Nephron (organoid): ENCODE measurements around the gene CRISPLD2.
"Not testable (repeated sequence)": the region's sequence is repeated elsewhere in the genome, so short reads cannot be mapped to it uniquely, and the experiment has no call there.

Experiments
- H3K27ac Mint-ChIP-seq, 3 experiments: 2 replicates each; pipeline ENCODE4 v1.8.0; 2020; ENCODE audit warnings: mixed read lengths in 3 of 3, mild to moderate bottlenecking in 2 of 3, moderate library complexity in 1 of 3
- H3K27me3 Mint-ChIP-seq: 2 replicates; pipeline ENCODE4 v1.8.0; 2021; ENCODE audit warnings: low read depth, mild to moderate bottlenecking, moderate library complexity, mixed read lengths
- H3K36me3 Mint-ChIP-seq: 2 replicates; pipeline ENCODE4 v1.8.0; 2020; ENCODE audit warnings: low read depth, mixed read lengths
- H3K4me1 Mint-ChIP-seq: 2 replicates; pipeline ENCODE4 v1.8.0; 2020; ENCODE audit warnings: mixed read lengths
- H3K4me3 Mint-ChIP-seq, 3 experiments: 2 replicates each; pipeline ENCODE4 v1.8.0; 2020; ENCODE audit warnings: mild to moderate bottlenecking in 3 of 3, mixed read lengths in 3 of 3, moderate library complexity in 2 of 3
- H3K9me3 Mint-ChIP-seq: 2 replicates; pipeline ENCODE4 v1.8.0; 2020; ENCODE audit warnings: mixed read lengths
- TF ChIP-seq, protein P1 (sequence below), 3 experiments: fragments of 200-600 bp; sonication (generic); IDR thresholded peaks; one replicate each; pipeline ENCODE4 v1.5.0; 2021; ENCODE audit warnings: antibody characterized with exemption in 3 of 3; ENCODE audit not compliant: unreplicated experiment in 3 of 3

Gene CRISPLD2

GRCh38 chr16:84867696-84868095 is 47.9 kb downstream of the CRISPLD2 start:
- H3K36me3 Mint-ChIP-seq, result peaks cover 8% of the 10 kb centered on the region
- H3K4me1 Mint-ChIP-seq, result peaks cover 45% of the 10 kb centered on the region
- no peak overlapping the region for H3K4me3 Mint-ChIP-seq
- H3K27ac Mint-ChIP-seq, result no peak overlapping the region
- TF ChIP-seq, protein P1, sequence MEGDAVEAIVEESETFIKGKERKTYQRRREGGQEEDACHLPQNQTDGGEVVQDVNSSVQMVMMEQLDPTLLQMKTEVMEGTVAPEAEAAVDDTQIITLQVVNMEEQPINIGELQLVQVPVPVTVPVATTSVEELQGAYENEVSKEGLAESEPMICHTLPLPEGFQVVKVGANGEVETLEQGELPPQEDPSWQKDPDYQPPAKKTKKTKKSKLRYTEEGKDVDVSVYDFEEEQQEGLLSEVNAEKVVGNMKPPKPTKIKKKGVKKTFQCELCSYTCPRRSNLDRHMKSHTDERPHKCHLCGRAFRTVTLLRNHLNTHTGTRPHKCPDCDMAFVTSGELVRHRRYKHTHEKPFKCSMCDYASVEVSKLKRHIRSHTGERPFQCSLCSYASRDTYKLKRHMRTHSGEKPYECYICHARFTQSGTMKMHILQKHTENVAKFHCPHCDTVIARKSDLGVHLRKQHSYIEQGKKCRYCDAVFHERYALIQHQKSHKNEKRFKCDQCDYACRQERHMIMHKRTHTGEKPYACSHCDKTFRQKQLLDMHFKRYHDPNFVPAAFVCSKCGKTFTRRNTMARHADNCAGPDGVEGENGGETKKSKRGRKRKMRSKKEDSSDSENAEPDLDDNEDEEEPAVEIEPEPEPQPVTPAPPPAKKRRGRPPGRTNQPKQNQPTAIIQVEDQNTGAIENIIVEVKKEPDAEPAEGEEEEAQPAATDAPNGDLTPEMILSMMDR (IDR thresholded peaks at IDR 0.05; ENCODE audit: unreplicated experiment in 3 of 3), result no peak
- H3K9me3 Mint-ChIP-seq, result no peaks in the 10 kb centered on the region
- peaks cover 11% of the 10 kb centered on the region for H3K27me3 Mint-ChIP-seq

- Mint-ChIP-seq H3K36me3 (peaks cover 8% of the 10 kb centered on the region), H3K9me3 (no peaks in the 10 kb centered on the region), H3K4me3 (no peak overlapping the region), H3K27ac (no peak overlapping the region), H3K27me3 (peaks cover 11% of the 10 kb centered on the region), H3K4me1 (peaks cover 41% of the 10 kb centered on the region)
- TF ChIP-seq, protein P1 (IDR thresholded peaks at IDR 0.05; ENCODE audit: unreplicated experiment in 3 of 3), result no peak
These were observed 48.5 kb downstream of the CRISPLD2 start for GRCh38 chr16:84868328-84868727.

DNA sequence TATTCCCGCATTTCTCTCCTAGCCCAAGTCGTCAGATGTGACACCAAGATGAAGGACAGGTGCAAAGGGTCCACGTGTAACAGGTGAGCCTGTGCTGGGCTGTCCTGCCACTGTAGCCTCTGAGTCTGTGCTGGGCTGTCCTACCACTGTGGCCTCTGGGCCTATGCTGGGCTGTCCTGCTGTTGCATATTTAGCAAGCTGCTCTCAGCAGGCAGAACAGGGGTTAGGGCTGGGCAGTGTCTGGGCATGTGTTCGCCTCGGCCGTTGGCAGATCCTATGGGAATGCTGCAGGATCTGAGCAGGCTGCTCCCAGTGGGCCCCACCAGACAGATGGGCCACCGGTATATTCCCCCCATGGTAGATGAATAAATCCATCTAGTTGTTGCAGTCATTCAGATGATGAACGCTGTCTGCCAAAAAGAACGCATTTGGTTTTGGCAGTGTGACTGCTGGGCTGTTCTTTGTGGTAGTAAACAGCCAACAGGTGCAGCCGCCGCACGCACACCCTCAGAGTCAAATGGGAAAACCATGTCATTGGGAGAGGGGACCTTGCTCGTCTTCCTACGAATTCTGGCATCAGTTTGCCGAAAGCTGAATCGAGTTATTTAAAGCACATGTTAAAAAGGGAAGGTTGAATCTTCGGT is 49.2 kb downstream of the CRISPLD2 start:
- Mint-ChIP-seq H3K4me3 (no peak overlapping the region), H3K27ac (peak overlapping the region in 2 of 3 experiments; percentile 26 to 55), H3K4me1 (peaks cover 40% of the 10 kb centered on the region), H3K27me3 (peaks cover 11% of the 10 kb centered on the region), H3K36me3 (peaks cover 9% of the 10 kb centered on the region), H3K9me3 (no peaks in the 10 kb centered on the region)
- TF ChIP-seq, protein P1 (IDR thresholded peaks at IDR 0.05; ENCODE audit: unreplicated experiment in 3 of 3), result no peak

- Mint-ChIP-seq H3K27ac (peak overlapping the region in 2 of 3 experiments; percentile 26 to 55), H3K4me1 (peaks cover 35% of the 10 kb centered on the region), H3K27me3 (peaks cover 11% of the 10 kb centered on the region), H3K36me3 (peaks cover 14% of the 10 kb centered on the region), H3K9me3 (no peaks in the 10 kb centered on the region), H3K4me3 (no peak overlapping the region)
- TF ChIP-seq, protein P1 (IDR thresholded peaks at IDR 0.05; ENCODE audit: unreplicated experiment in 3 of 3), result no peak
These were observed 49.7 kb downstream of the CRISPLD2 start for GRCh38 chr16:84869473-84869845.

DNA sequence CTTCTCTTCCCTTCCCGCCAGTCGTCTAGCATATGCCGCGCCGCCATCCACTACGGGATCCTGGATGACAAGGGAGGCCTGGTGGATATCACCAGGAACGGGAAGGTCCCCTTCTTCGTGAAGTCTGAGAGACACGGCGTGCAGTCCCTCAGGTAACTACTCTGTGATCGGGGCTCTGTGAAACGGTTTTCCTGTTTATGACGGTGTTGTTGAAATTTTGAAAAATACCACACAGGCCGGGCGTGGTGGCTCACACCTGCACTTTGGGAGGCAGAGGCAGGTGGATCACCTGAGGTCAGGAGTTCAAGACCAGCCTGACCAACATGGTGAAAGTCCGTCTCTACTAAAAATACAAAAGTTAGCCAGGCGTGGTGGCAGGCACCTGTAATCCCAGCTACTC is 53.2 kb downstream of the CRISPLD2 start:
- not testable (repeated sequence) for H3K4me3 Mint-ChIP-seq, H3K27ac Mint-ChIP-seq, H3K9me3 Mint-ChIP-seq, H3K27me3 Mint-ChIP-seq
- H3K36me3 Mint-ChIP-seq, result peaks cover 12% of the 10 kb centered on the region
- peaks cover 21% of the 10 kb centered on the region for H3K4me1 Mint-ChIP-seq

DNA sequence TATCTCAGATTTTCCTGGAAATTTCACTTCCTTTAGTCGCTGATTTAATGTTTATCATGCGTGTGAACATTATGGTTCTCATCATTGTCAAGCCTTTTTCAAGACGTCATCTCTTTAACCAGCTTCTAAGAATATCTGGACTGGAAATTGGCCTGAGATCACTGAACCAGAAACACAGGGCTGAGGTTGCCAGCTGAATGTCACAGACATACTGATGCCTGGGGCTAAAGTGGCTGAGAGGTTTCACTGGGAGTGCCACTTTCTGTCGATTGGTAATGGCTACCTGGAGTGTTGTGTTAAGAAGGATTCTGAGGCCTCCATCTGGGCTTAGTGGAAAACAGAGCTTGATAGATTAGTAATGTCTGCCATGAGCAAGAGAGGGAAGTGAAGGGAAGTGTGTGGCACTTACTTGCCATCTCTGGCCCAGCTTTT is 54.2 kb downstream of the CRISPLD2 start:
- H3K4me3 Mint-ChIP-seq, result no peak overlapping the region
- H3K27me3 Mint-ChIP-seq, result no peaks in the 10 kb centered on the region
- H3K36me3 Mint-ChIP-seq, result peaks cover 12% of the 10 kb centered on the region
- H3K4me1 Mint-ChIP-seq, result peaks cover 12% of the 10 kb centered on the region
- H3K27ac Mint-ChIP-seq, result no peak overlapping the region
- no peaks in the 10 kb centered on the region for H3K9me3 Mint-ChIP-seq
- TF ChIP-seq, protein P1 (IDR thresholded peaks at IDR 0.05; ENCODE audit: unreplicated experiment in 3 of 3), result no peak
